Mucosa of stomach (tissue), 1 donor: Measurements from ENCODE around the gene WDR59.

ENCODE experiments used
- H3K27me3 ChIP-seq: one replicate; pipeline ENCODE4 v1.7.0; 2013; ENCODE audit warnings: mild to moderate bottlenecking, low read length; ENCODE audit not compliant: control insufficient read depth, insufficient read depth
- H3K36me3 ChIP-seq: one replicate; pipeline ENCODE4 v1.7.0; 2013; ENCODE audit warnings: low read length; ENCODE audit not compliant: control insufficient read depth, insufficient read depth
- H3K4me1 ChIP-seq: one replicate; pipeline ENCODE4 v1.7.0; 2013; ENCODE audit warnings: mild to moderate bottlenecking, low read length; ENCODE audit not compliant: control insufficient read depth, insufficient read depth
- H3K4me3 ChIP-seq: one replicate; pipeline ENCODE4 v1.7.0; 2013; ENCODE audit warnings: low read length
- H3K9ac ChIP-seq: one replicate; pipeline ENCODE4 v1.7.0; 2013; ENCODE audit warnings: mild to moderate bottlenecking, low read length, moderate library complexity
- H3K9me3 ChIP-seq: one replicate; pipeline ENCODE4 v1.7.0; 2013; ENCODE audit warnings: mild to moderate bottlenecking, low read length, moderate library complexity; ENCODE audit not compliant: control insufficient read depth
- donor health status: Pancreatic carcinoma.

Gene WDR59

DNA sequence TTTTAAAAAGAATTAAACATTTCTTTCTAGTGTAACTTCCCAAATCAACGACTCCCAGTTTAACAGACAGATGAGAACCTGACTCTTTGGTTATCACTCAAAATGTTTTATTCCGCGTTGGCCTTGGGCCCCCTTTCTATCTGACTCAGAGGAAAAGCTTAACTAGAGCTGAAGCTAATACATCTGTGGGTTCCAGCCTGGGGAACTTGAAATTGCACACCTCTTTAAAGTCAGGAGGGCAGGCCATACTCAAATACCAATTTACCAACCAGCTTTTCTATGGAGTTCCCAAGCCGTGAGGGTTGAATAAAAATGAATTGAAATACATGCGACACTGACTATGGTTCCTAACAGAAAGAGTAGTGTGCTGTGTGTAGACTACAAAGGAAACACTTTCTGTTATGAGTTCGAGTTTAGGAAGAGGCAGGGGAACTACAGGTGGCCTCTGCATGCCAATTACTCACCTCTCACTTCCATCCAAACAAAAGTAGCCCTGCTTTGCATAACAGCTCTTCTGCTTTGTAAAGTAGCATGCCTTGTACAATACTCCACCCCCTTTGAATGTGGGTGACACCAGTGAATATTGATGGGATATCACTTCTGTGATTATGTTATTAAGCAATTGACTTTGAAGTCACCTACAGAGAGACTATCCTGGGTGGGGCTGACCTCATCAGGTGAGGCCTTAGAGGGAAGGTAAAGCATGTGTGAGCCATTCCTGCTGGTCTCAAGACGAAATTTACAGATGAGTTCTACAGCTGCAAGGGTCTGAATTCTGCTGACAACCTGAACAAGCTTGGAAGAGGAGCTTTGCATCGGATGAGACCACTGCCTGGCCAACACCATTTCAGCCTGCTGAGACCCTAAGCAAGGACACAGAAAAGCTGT is 92.1 kb downstream of the WDR59 start:
- Histone ChIP-seq H3K9ac (no peak overlapping the region), H3K27me3 (no peaks in the 10 kb centered on the region), H3K4me1 (no peaks in the 10 kb centered on the region), H3K4me3 (no peak overlapping the region), H3K9me3 (no peaks in the 10 kb centered on the region), H3K36me3 (no peaks in the 10 kb centered on the region)

DNA sequence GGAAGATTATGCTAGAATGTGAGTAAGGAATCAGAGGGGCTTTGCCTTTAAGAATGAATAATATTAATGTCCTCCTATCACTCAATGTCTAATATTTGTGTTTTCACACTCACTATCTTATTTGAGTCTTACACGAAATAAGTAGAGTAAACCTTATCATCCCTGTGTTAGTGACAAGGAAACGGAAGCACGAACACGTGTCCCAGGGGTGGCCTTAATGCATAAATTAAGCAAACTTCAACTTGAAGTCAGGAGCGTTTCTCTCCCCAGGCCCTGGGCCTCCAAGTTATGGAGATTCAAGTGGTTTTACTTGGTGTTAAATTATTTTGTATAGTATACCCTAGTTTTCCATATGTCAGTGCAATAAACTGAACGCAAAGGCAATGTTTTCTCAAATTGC is 96.0 kb downstream of the WDR59 start:
- no peaks in the 10 kb centered on the region for H3K36me3 ChIP-seq
- H3K4me3 ChIP-seq = no peak overlapping the region
- H3K9ac ChIP-seq = no peak overlapping the region
- H3K9me3 ChIP-seq = no peaks in the 10 kb centered on the region
- H3K4me1 ChIP-seq = no peaks in the 10 kb centered on the region
- H3K27me3 ChIP-seq = no peaks in the 10 kb centered on the region

DNA sequence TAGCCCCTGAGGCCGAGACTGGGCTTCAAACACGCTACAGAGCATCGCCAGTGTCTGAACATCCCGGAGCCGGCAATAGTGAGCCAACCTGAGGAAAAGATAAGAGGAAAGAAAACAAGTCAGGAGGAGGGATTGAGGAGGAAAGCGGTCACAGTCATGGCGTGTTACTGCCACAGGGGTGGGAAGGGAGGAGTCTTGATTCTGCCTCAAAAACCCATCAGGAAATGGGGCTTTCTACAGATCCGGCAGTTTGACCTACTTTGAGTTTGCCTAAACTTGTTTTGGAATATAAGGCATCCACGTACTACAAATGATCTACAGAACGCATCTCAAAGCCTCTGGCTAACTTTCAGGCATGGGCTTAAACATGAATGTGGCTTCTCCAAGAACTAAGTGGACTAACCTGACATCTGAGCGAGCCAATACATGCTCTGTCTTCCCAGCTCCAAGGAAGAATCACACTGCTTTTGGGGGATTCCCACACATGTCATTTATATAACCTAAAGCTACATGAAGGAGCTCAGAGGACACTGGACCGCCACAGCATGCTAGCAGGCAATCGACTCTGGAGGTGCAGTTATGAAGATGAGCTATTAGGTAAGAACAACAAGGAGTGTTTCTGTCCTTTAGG is 96.6 kb downstream of the WDR59 start:
- Histone ChIP-seq H3K9me3 (no peaks in the 10 kb centered on the region), H3K4me3 (no peak overlapping the region), H3K4me1 (no peaks in the 10 kb centered on the region), H3K9ac (no peak overlapping the region), H3K36me3 (peaks cover 4% of the 10 kb centered on the region), H3K27me3 (no peaks in the 10 kb centered on the region)

DNA sequence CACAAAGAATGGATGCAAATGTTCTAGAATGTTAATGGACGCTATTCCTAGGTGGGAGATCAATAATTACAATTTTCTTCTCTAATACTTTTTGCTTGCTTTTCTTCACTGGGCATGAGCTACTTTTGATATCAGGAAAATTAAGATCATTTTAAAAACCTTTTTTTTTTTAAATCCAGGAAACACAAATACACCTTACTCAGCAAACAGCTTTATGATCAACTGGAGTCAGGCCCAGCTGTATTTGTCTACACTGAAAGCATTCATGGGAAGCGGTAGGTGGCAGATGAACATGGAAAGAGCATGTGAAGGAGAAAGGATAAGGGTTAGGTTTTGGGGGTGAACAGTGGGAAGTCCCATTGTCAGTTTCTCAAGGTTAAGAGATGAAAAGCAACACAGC is 97.8 kb downstream of the WDR59 start:
- H3K27me3 ChIP-seq = no peaks in the 10 kb centered on the region
- no peak overlapping the region for H3K4me3 ChIP-seq
- H3K36me3 ChIP-seq = peaks cover 4% of the 10 kb centered on the region
- no peaks in the 10 kb centered on the region for H3K4me1 ChIP-seq
- no peaks in the 10 kb centered on the region for H3K9me3 ChIP-seq
- H3K9ac ChIP-seq = no peak overlapping the region

DNA sequence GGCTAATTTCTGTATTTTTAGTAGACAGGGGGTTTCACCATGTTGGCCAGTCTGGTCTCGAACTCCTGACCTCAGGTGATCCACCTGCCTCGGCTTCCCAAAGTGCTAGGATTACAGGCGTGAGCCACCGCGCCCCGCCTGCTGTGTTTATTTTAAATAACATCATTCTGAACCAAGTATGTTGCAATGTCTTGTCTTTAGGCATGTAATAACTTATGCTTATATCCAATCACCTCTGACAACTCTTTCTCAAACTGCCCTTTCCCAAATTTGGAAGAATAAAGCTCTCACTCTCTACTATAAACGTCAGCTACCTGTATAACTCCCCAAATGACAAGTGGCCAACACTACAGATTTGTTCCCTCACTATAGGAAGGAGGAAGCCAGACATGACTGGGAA is 107.2 kb downstream of the WDR59 start:
- Histone ChIP-seq H3K9ac (no peak overlapping the region), H3K36me3 (peaks cover 8% of the 10 kb centered on the region), H3K4me3 (no peak overlapping the region), H3K4me1 (no peaks in the 10 kb centered on the region), H3K27me3 (no peaks in the 10 kb centered on the region), H3K9me3 (no peaks in the 10 kb centered on the region)

DNA sequence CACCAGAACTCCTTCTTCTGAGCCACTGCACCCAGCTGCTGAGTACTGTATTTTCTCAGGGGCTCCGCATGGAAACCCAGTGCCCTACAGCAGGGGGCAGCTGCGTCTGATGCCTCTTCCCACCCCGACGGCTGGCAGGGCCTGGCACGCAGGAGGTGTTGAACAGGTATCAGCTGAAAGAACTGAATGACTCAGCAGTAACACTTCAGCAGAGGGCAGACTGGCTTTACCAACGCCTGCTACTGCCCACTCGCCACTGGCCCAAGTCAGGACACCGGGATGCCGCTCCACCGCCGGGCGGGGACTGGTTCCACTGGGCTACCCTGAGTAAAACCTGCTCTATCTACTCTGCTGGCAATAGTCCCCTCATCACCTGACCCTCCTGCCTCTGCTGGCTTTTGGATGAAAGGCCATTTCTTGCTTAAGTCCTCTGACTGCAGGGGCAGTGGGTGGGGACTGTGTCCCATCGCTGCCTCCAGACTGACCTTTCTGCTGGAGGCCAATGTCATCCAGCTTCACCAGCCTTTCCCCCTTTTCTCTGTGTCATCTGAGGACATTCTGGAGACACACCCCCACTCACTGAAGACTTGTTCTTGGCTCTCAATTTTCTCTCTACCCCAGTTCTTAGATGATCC is 109.9 kb downstream of the WDR59 start:
- no peak overlapping the region for H3K9ac ChIP-seq
- no peaks in the 10 kb centered on the region for H3K4me1 ChIP-seq
- H3K4me3 ChIP-seq = no peak overlapping the region
- no peaks in the 10 kb centered on the region for H3K27me3 ChIP-seq
- H3K9me3 ChIP-seq = no peaks in the 10 kb centered on the region
- H3K36me3 ChIP-seq = peaks cover 8% of the 10 kb centered on the region

DNA sequence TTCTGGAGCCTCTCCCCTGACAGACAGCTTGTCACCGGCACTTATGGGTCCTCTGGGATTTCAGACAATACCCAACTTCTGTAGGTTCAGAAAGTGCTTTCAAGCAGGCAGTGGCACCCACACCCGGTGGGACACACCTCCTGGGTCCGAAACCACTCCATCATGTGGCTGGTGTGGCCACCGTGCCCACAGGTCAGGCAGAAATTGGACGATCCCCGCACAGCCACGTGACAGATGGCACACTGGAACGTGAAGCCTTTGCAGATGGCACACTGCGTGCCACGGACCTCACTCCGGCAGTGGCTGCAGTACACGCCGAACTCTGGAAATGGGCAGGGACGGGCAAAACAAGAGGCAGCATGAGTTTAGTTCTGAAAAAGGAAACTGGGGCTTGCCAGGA is 110.8 kb downstream of the WDR59 start:
- Histone ChIP-seq H3K36me3 (peaks cover 8% of the 10 kb centered on the region), H3K4me3 (no peak overlapping the region), H3K9me3 (no peaks in the 10 kb centered on the region), H3K27me3 (no peaks in the 10 kb centered on the region), H3K4me1 (no peaks in the 10 kb centered on the region), H3K9ac (no peak overlapping the region)

DNA sequence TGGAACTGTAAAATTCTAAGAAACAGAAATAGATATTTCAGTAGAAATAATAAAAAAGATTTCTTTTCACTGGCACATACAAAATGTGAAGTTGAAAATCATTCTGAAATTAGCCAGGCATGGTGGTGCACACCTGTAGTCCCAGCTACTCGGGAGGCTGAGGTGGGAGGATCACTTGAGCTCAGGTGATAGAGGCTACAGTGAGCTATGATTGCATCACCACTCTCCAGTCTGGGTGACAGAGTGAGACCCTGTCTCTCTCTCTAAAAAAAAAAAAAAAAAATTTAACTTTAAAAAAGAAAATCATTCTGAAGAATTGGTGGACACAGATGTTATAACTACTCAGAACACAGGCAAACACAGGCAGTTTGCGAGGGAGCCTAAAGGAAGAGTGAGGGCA is 112.6 kb downstream of the WDR59 start:
- Histone ChIP-seq H3K27me3 (no peaks in the 10 kb centered on the region), H3K9ac (no peak overlapping the region), H3K4me1 (no peaks in the 10 kb centered on the region), H3K9me3 (no peaks in the 10 kb centered on the region), H3K36me3 (peaks cover 8% of the 10 kb centered on the region), H3K4me3 (no peak overlapping the region)

DNA sequence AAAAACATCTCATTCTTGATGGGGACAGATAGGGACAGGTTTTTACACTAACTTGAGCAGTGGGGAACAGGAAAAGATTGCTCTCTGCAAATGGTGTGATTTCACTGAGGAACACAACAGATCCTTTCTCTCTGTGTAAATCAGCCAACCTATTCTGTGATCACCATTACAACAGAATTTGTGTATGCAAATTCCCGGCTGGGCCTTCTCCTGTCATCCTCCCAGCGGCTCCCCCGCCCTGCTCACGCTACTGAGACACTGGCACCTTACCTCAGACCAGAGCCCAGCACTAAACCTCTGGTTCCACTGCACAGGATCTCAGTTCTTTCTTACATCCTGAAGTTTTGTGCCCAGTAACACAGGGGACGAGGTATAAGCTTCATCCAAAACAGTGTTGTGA is 113.3 kb downstream of the WDR59 start:
- H3K9ac ChIP-seq = no peak overlapping the region
- no peaks in the 10 kb centered on the region for H3K27me3 ChIP-seq
- H3K9me3 ChIP-seq = no peaks in the 10 kb centered on the region
- no peaks in the 10 kb centered on the region for H3K4me1 ChIP-seq
- peaks cover 6% of the 10 kb centered on the region for H3K36me3 ChIP-seq
- H3K4me3 ChIP-seq = no peak overlapping the region

DNA sequence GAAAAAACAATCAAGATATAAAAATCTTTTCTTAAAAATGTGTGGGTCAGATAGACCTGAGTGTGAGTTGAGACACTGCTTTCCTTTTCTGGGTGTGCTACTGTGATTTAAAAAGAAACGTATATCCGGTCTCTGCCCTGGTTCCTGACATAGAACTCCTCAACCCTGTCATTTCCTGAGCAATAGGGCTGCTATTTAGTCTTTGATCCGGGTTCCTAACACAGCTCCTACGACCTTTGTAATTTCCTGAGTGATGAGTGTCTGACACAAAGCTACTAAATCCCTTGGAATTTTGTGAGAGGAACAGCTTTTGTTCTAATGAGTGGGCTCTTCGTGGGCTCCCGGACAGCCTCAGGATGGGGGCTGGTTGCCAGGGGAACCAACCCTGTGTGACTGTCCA is 116.4 kb downstream of the WDR59 start:
- H3K4me3 ChIP-seq = no peak overlapping the region
- no peak overlapping the region for H3K9ac ChIP-seq
- H3K36me3 ChIP-seq = peaks cover under 1% of the 10 kb centered on the region
- no peaks in the 10 kb centered on the region for H3K27me3 ChIP-seq
- H3K4me1 ChIP-seq = no peaks in the 10 kb centered on the region
- H3K9me3 ChIP-seq = no peaks in the 10 kb centered on the region

DNA sequence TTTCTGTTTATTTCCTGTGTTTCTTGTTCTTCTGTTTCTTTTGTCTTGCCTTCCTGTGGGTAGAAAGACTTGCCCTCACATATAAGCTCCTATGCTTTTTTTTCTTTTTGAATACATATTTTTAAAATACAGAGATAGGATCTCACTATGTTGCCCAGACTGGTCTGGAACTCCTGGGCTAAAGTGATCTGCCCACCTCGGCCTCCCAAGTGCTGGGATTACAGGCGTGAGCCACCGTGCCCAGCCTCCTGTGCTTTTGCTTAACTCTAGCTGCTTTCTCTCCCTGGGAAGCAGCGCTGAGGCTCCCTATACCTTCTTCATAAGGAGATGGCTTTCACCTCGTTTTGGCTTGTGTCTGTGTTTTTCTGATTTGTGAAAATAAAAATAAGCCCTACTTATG is 116.9 kb downstream of the WDR59 start:
- H3K36me3 ChIP-seq = no peaks in the 10 kb centered on the region
- no peak overlapping the region for H3K4me3 ChIP-seq
- H3K9me3 ChIP-seq = no peaks in the 10 kb centered on the region
- H3K4me1 ChIP-seq = no peaks in the 10 kb centered on the region
- H3K27me3 ChIP-seq = no peaks in the 10 kb centered on the region
- H3K9ac ChIP-seq = no peak overlapping the region

DNA sequence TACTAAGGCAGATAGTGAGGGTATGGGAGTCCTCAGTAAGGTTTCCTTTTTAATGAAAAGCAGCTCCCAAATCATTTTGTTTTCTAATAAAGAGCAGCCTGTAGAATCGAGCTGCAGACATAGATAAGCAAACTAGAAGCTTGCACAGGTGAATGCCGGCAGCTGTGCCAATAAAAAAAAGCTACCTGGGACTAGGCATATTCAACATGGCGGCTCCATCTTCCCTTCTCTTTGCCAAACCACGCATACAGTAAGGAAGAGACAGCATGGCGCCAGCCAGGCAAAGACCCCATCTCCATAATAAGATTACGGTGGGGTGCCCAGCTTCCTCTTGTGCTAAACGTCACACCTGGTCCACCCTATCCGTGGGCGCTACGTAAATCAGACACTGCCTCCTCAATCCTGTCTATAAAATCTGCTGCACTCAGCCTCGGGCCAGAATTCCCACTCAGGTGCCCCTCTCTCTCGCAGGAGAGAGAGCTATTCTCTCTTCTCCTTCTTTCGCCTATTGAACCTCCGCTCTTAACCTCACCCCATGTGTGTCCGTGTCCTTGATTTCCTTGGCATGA is 117.6 kb downstream of the WDR59 start:
- Histone ChIP-seq H3K36me3 (no peaks in the 10 kb centered on the region), H3K9ac (no peak overlapping the region), H3K4me3 (no peak overlapping the region), H3K27me3 (no peaks in the 10 kb centered on the region), H3K9me3 (no peaks in the 10 kb centered on the region), H3K4me1 (no peaks in the 10 kb centered on the region)
